A673 (cell line): ENCODE data around the gene FPGS. TPM values are rescaled to one million over a fixed set of nuclear protein-coding genes. Genes with fewer than 3 reads are reported as not detected.

ENCODE experiments used
- BruUV-seq: library from RNA; stranded (reverse); fragments of 400-500 nt; replicated peaks from 2 replicates; lab custom pipeline; 2021; lab: Mats Ljungman, UMichigan
- CTCF ChIA-PET: fragments of 300-600 bp; sonication (Branson Sonifier 250); formaldehyde crosslinking; loops from one replicate; lab custom pipeline; 2022; ENCODE audit warnings: antibody characterized with exemption; lab: Charles Lee
- POLR2A ChIA-PET: fragments of 300-600 bp; sonication (Branson Sonifier 250); formaldehyde crosslinking; loops from one replicate; lab custom pipeline; 2022; ENCODE audit warnings: antibody characterized with exemption; ENCODE audit not compliant: low non-redundant PET; lab: Charles Lee
- DNase-seq: peaks from one replicate; pipeline ENCODE4 v3.0.0-alpha.2; 2015; ENCODE audit warnings: low spot score
- H3K27ac ChIP-seq: fragments of 200-600 bp; sonication (generic); 2 replicates; pipeline ENCODE4 v1.5.1; 2016; ENCODE audit warnings: mixed run types, low read depth, mild to moderate bottlenecking, mixed read lengths, antibody characterized with exemption, low read length; ENCODE audit not compliant: poor library complexity, severe bottlenecking
- H3K27me3 ChIP-seq: fragments of 200-600 bp; sonication (generic); replicated peaks from 2 replicates; pipeline ENCODE4 v1.6.1; 2017; ENCODE audit warnings: mixed run types, low read depth, mild to moderate bottlenecking, mixed read lengths, antibody characterized with exemption, low read length; ENCODE audit not compliant: insufficient read depth, poor library complexity
- H3K36me3 ChIP-seq: fragments of 200-600 bp; sonication (generic); 2 replicates; pipeline ENCODE4 v1.6.1; 2016; ENCODE audit warnings: mixed run types, mild to moderate bottlenecking, mixed read lengths, antibody characterized with exemption, low read length; ENCODE audit not compliant: insufficient read depth, poor library complexity, severe bottlenecking
- H3K4me1 ChIP-seq: fragments of 200-600 bp; sonication (generic); 2 replicates; pipeline ENCODE4 v1.6.1; 2017; ENCODE audit warnings: mixed run types, mild to moderate bottlenecking, mixed read lengths, antibody characterized with exemption, low read length; ENCODE audit not compliant: insufficient read depth, poor library complexity, severe bottlenecking
- H3K4me3 ChIP-seq: fragments of 200-600 bp; sonication (generic); 2 replicates; pipeline ENCODE4 v1.5.1; 2016; ENCODE audit warnings: low read depth, mixed run types, mild to moderate bottlenecking, mixed read lengths, low read length; ENCODE audit not compliant: poor library complexity, severe bottlenecking
- H3K9me3 ChIP-seq: fragments of 200-600 bp; sonication (generic); 2 replicates; pipeline ENCODE4 v1.6.1; 2016; ENCODE audit warnings: mixed run types, low read depth, mild to moderate bottlenecking, mixed read lengths, antibody characterized with exemption, low read length; ENCODE audit not compliant: poor library complexity, severe bottlenecking
- CTCF ChIP-seq: fragments of 300-800, 200-600 bp; sonication (generic); conservative IDR thresholded peaks from 2 replicates; pipeline ENCODE4 v1.5.1; 2017; ENCODE audit warnings: low read depth, mild to moderate bottlenecking, antibody characterized with exemption, low read length, moderate library complexity, mixed read lengths
- EZH2 ChIP-seq: fragments of 200-600 bp; sonication (generic); IDR thresholded peaks from 2 replicates; pipeline ENCODE4 v1.6.1; 2017; ENCODE audit warnings: borderline replicate concordance, low read depth, mild to moderate bottlenecking, mixed read lengths, antibody characterized with exemption, low read length; ENCODE audit not compliant: poor library complexity, severe bottlenecking
- intact Hi-C: fragments of 100-400 bp; cut with micrococcal nuclease; formaldehyde crosslinking; loops from one replicate; pipeline ENCODE4 v1.10.0; 2022; ENCODE audit not compliant: unreplicated experiment
- total RNA-seq: library from RNA; stranded (reverse); gene quantifications from 2 replicates; pipeline ENCODE4 v1.2.3, GENCODE V29; 2021

The FPGS gene
- total RNA-seq, 1 experiment from 2014 or later, result 74.9 TPM

GRCh38 chr9:127792417-127793031, 10.2 kb upstream of the FPGS start:
- Histone ChIP-seq H3K27ac (peak overlapping the region; percentile 50), H3K4me1 (no peaks in the 10 kb centered on the region), H3K9me3 (no peaks in the 10 kb centered on the region), H3K4me3 (no peak overlapping the region), H3K27me3 (no peaks in the 10 kb centered on the region), H3K36me3 (peaks cover 51% of the 10 kb centered on the region)
- no peak for DNase-seq
- ChIA-PET CTCF (no interaction called here), POLR2A (no interaction called here)
- no peak for TF ChIP-seq CTCF
- TF ChIP-seq EZH2, result no peak
- BruUV-seq, result no TSS peak
- intact Hi-C loops, result no loop called here

- no peak for DNase-seq
- intact Hi-C loops, result no loop called here
- peaks cover 44% of the 10 kb centered on the region for H3K36me3 ChIP-seq
- peak overlapping the region; percentile 50 for H3K27ac ChIP-seq
- ChIA-PET CTCF (no interaction called here), POLR2A (interaction anchor here (1.0 kb wide), 1 partner anchor 22 kb away, joined by 7 read pairs; no protein-coding TSS in a partner anchor)
- H3K9me3 ChIP-seq, result no peaks in the 10 kb centered on the region
- TF ChIP-seq EZH2, result no peak
- no peak for TF ChIP-seq CTCF
- BruUV-seq, result no TSS peak
- H3K4me3 ChIP-seq, result no peak overlapping the region
- no peaks in the 10 kb centered on the region for H3K27me3 ChIP-seq
- H3K4me1 ChIP-seq, result no peaks in the 10 kb centered on the region
Measured at GRCh38 chr9:127793093-127793708, 9.5 kb upstream of the FPGS start.

GRCh38 chr9:127794001-127794791, 8.5 kb upstream of the FPGS start:
- ChIA-PET CTCF (no interaction called here), POLR2A (interaction anchor here (1.0 kb wide), 1 partner anchor 23 kb away, joined by 7 read pairs; no protein-coding TSS in a partner anchor)

More at GRCh38 chr9:127794001-127794791, 8.5 kb upstream of the FPGS start:
- TF ChIP-seq EZH2, result no peak
- no peak for TF ChIP-seq CTCF
- H3K27me3 ChIP-seq, result no peaks in the 10 kb centered on the region
- no peaks in the 10 kb centered on the region for H3K9me3 ChIP-seq
- intact Hi-C loops, result no loop called here
- no peaks in the 10 kb centered on the region for H3K4me1 ChIP-seq
- H3K36me3 ChIP-seq, result peaks cover 34% of the 10 kb centered on the region
- H3K4me3 ChIP-seq, result no peak overlapping the region
- no TSS peak for BruUV-seq
- DNase-seq, result no peak
- no peak overlapping the region for H3K27ac ChIP-seq
